ENCODE data around the gene ADGRV1. TPM values are rescaled to one million over a fixed set of nuclear protein-coding genes. Genes with fewer than 3 reads are reported as not detected.

The ADGRV1 gene
- total RNA-seq, 1 donor from 2014 or later, result 7.1 TPM

DNA sequence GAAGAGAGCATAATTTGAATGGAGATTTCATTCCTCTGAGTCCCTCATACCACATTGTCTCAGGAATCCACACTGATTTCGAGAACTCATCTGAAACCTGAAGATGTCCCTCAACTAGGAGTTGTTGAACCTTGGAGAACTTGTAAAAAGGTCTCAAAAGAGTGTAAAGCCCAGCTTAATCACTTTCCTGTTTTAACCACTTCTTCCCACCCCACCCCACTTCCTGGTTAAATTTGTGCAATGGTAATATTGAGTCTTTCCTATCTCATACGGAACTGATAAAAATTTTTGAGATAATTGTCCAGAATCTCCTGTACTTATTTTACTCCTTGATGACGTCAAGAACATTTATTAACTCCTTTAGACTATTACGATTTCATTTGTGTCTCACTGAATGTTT, 583.8 kb downstream of the ADGRV1 start:
- no peak for DNase-seq

DNA sequence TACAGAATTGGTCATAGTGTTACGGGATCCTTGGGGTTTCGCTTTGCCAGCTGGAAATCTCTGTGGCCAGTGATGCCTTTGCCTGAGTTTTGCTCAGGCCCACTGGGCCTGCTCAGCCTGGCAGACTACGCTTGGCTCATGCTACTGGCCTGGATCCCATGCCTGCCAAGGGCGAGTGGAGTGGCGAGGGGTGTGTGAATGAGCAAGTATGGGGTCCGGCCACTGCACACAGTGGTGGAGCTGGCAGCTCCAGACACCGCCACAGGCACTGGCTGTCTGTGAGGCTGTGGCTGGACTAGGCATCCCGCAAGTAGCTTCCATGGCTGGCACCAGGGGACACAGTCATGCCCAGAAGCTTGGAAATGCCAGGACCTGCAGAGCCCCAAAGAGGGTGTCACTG, 584.2 kb downstream of the ADGRV1 start:
- no peak for DNase-seq

DNA sequence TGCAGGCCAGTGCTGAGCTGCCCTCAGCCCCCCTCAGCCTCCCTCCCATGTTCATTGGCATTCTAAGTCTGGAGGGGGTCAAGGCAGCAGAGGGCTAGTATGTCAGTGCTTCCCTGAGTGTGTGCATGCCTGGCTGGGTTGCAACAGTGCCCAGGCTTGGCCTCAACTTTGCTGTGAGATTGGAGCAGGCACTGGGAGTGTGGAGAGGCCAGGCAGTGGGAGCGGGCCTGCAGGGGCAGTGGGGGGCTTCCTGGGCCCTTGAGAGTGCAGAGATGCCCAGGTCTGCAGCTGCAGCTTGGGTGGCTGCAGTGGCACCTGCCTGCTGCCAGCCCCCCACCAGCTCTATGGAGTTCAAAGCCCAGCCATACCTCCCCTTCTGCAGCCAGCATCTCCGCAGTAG, 585.2 kb downstream of the ADGRV1 start:
- no peak for DNase-seq

DNA sequence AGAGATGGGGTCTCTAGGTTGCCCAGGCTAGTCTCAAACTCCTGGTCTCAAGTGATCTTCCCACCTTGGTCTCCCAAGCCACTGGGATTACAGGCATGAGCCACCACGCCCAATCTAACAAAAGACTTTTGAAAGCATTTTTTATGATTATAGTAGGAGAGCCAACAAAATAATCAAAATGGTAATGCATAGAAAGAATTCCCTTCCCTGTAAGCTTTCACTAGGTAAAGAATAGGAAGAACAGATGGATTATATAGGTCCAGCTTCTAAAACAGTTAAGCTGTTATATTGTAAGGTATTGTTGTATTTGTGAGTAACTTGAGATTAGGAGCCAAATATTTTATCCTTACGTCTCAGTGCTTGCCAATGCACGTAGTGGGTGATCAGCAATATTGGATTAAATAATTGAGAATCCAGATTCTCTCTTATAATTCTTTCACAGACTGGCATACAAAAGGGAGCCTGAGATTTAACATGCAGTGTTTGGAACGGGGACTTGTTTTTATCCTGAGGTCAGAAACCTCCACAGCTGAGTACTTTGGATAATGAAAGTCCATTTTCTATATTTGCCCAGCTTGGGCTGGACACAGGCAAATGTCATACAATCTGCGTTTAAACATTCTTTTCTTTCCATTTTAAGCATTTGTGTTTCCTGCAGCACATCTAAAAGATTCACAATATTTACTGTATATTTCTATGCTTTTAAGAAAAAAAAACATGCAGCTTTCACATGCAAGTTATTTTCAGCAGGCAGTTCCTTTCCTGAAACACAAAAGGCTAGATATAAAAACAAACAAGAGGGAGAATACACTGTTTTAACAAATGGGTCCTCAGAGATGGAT, 586.1 kb downstream of the ADGRV1 start:
- no peak for DNase-seq

DNA sequence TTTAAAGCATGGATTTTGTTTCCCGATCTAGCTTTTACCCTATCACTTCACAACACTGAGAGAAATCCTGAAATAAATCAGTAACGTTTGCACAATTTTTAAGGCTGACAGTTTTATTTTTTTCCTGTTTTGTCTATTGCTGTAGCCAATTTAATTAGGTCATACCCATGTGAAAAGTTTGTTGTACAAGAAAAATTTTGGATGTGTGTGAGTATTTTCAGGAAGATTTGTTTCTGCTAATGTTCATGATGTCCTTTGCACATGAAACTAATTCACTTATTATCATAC, 586.7 kb downstream of the ADGRV1 start:
- DNase-seq, result no peak

DNA sequence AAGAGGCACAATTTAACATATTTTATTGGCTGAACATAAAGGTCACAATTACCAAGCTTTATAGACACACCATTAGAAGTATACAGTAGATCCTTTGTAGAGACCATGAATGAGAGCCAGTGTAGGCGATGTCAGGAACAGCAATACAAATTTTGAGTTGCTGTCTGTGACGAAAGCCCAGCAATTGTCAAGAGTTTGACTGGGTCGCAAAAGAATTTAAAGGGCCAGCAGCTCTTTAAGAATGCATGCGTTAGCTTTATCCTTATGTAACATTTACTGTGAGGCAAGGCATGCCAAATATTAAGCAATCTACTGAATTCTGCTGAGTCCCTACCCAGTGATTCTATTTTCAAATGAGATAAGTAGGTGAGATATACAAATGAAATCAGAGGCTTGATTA, 587.6 kb downstream of the ADGRV1 start:
- no peak for DNase-seq

DNA sequence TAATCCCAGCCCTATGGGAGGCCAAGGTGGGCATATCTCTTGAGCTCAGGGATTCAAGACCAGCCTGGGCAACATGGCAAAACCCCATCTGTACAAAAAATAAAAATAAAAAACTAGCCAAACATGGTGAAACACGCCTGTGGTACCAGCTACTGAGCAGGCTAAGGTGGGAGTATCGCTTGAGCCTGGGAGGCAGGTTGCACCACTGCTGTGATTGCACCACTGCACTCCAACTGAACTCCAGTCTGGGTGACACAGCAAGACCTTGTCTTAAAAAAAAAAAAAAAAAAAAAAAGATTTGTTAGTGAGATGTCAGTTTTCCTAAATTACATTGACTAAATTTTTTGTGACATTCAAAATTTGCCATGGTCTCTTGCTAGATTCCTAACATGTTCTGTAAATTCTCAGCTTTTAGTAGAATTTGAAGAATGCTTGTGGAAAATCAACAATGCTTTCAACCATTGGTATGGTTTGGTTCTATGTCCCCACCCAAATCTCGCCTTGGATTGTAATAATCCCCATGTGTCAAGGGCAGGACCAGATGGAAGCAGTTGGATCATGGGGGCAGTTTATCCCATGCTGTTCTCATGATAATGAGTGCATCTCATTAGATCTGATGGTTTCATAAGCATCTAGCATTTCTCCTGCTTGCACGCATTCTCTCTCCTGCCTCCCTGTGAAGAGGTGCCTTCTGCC, 588.5 kb downstream of the ADGRV1 start:
- no peak for DNase-seq

DNA sequence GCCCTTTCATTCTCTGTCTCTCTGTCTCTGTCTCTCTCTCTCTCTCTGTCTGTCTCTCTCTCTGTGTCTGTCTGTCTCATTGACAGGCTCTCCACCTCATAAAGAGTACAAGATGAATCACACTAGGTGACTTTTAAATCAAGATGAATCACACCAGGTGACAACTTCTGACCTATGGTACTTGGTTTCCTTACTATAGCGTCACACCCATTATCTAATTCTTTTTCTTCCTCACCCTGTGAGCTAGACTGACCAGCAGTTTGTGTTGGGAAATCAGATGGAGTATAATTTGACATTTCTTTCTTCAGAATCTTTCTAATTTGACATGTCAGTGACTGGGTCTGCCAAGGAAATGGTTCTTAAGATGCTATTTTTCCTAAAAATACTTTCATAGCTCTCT, 591.6 kb downstream of the ADGRV1 start:
- DNase-seq, result no peak

DNA sequence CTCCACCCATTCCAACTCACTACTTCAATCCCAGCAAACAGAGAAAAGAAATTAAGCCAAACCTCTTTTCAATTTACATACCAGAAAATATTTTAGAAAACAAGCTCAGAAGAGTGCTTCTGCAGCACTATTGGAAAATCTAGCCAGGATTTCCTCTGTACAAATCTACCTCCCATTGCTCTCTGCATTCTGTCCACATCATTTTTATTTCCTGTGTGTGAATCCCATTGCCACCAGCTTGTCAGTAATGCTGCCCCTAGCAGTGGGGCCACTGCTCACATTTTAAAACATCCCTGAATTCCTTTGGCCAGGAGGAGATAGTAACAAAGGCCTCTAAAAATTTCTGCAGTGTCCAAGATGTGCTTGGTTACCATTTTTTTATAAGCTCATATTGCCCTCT, 592.0 kb downstream of the ADGRV1 start:
- no peak for DNase-seq

DNA sequence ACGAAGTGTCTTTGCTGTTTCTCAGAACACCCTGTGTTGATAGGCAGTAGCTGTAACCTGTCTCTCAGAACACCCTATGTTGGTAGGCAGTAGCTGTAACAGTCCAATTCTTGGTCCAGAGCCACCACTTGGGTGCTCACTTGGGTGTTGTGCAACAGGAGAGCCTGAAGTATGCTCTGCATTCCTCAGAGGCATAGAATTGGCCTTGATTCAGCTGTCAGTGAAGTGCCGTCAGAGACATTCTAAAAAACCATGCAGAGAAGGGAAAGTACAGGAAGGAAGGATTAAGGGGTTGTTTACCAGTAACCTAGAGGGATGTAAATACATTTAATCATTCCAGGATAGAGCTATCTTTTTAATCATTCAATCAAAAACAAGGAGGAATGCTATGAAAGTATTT, 593.4 kb downstream of the ADGRV1 start:
- DNase-seq, result peak; percentile 43

DNA sequence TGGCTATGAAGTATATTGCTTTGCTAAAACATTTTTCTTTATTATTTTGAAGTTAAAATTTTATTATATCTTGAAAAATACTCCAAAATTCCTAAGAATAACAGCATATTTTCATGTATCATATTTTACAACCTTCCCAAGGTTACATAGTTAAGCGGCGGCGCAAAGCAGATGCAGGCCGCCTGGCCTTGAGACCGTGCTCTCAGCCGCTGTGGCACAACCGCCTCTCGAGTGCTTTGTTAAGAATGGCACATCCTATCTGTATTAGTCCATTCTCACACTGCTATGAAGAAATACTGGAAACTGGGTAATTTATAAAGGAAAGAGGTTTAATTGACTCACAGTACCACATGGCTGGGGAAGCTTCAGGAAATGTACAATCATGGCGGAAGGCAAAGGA, 595.7 kb downstream of the ADGRV1 start:
- no peak for DNase-seq

DNA sequence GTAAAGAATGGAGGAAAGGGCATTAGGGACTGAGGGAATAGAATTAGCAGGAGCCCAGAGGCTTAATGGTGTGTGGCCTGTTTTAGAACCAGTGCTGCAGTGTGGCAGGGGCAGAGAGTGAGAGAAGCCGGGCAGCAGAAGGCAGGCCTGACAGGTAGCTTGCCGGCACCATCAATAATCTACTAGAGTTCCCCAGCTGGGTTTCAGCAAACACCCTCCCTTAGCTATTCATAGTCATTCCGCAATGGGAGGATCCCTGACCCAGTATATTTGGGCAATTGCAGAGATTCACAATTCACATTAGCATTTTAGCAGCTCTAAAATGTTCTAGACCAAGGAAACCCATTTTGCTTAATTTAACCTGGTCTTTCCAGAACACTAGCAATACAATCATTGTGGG, 596.7 kb downstream of the ADGRV1 start:
- no peak for DNase-seq

DNA sequence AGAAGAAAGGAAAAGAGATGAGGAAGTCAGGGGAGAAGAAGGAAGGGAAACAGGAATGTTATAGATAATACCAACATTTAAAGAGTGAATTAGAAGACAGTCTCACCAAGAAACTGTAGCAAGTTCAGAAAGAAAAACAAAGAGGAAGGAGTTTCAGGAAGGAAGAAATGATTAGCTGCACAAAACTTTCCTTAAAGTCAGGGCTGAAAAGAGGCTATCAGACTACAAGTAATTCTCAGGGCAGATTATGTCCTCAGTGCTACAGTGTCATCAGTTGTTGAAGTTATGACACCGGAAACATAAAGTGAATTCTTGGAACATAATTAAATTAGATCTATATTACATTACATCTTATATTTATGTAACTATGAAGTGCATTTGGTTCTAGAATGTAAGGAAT, 597.6 kb downstream of the ADGRV1 start:
- DNase-seq, result no peak

DNA sequence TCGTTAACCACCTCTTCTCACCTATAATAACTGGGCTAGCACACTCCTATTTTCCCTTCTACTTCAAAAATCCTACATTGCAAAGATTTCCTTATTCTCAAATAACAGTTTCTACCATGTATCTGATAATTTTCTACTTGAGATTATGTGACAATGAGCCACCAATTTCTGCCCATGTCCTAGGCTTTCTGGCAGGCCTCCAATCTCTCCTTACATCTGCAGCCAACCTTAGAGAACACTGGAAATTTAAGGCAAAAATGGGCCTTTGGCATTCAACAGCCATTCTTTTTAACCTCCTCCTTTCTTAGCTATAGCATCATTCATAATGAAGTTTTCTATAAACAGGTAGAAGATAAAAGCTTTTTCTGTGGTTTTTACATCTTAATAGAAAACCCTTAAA, 599.4 kb downstream of the ADGRV1 start:
- DNase-seq, result no peak

DNA sequence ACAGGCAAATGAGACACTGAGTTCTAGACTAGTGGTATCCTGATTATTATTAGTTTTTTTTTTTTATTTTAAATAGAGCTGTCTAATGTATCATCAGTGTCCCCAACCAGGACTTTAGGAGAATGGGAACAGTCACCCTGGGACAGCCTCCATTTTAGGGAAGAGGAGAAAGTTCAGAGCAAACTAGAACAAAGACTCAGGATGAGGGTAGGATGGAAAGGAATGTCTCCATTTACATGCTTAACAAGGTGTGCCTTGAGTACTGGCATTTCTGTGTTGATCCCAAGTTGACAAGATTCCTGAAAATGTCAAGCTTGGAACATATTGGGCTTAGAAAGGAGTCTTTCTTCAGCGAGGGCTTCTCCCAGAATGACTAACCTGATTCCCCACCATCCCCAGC, 601.0 kb downstream of the ADGRV1 start:
- DNase-seq, result no peak

DNA sequence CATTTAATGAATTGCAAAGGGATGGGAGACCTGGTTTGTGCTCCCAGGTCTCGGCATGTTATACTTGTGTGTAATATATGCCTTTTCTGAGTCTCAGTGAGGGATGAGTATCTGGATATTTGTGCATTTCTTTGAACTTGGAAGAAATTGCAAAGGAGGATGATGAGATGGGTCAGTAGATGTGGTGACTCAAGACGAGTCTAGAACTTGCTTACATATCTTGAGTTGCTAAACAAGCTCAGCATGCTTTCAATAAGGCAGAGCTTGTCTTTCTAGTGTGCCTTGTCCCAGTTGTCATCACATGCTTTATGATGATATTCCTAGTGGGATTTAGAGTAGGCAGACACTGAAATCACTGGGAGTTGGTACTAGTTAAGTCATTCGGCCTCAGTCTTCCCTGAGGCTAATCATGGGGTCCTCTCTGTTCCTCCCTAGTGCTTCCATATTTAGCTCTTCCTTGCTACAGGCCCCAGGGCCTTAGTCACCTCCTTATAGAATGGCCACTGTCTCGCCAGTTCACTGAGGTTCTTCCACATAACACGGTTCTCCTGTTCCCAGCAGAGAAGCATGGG, 602.2 kb downstream of the ADGRV1 start:
- DNase-seq, result no peak

DNA sequence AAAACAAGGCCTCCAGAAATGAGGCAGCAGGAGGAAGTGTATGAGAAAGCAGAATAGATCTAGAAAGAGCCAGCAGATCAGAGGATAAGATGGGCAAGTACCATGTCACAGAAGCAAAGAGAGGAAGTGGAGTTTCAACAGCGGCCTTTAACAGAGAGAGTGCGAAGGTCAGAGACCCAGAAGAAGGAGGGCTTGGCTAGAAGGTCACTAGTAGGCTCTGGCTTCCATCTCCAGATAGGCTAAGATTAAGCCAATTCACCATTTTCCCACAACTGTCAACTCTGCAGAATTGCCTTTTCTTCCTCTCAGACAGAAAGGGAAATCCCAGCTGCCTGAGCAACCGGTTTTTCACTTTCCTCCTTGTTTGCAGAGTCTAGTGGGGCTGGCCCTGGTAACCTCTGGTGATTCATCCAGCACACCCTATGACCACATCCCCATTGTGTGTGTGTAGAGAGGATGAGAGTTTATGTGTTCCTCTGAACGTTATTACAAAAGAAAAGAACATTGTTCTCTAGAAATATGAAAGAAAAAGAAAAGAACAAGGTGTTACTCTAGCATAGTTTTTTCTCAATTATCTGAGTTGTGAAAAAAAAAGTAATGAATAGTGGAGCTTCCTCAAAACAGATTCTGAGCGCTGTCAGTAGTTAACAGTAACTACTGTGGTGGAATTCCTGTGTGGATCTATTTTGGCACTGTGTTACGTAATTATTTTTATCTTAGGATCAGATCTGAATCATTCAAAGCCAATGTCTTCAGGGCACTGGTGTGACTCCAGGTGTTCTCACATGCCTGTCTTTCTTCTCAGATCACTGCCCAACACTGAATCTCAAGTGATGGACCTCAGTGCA, 604.2 kb downstream of the ADGRV1 start:
- DNase-seq, result peak; percentile 64

DNA sequence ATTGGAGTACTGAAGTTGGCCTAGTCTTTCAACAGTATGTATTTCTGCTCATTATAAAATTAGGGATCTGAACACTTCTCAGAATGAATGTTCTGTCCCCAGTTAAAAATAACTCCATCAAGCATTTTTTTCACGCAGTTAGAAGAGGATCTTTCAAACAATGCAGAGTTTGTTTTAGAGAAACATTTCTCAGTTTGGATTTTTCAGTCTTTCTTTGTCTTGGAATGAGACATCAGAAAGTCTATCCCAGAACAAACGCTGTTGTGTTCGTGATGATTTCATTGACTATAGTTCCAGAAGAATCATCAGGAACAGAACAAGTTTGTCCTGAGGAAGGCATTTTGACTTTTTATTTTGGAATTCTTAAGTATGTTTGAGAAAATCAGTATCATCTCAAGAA, 605.8 kb downstream of the ADGRV1 start:
- DNase-seq, result no peak

DNA sequence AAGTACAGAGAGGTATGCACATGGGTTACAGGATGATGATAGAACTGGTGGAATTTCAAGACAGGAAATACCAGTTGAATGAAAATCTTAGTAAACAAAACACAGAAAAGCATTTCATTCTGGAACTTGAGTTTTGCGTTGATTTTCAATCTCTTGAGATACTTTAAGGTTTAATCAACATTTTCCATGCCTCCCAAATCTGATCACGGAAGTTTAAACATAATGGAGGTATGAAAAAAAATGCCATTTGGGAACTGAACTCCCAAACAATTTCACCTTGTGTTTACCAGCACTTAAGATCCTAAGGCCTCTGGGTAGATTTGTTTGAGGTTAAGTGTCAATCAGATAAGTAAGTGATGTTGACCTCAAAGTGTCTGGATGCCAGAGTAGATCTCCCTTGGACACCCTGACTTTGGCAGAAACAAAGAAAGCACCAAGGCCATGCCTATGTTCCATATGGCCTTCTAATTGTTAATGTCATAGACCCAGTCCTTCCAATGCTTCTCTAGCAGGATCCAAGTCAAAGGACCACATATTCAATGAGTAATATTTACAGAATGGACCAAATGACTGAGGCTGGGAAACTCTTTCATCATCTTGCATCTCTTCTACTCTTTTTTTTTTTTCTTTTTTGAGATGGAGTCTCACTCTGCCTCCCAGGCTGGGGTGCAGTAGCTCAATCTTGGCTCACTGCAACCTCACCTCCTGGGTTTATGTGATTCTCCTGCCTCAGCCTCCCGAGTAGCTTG, 607.6 kb downstream of the ADGRV1 start:
- DNase-seq, result no peak

DNA sequence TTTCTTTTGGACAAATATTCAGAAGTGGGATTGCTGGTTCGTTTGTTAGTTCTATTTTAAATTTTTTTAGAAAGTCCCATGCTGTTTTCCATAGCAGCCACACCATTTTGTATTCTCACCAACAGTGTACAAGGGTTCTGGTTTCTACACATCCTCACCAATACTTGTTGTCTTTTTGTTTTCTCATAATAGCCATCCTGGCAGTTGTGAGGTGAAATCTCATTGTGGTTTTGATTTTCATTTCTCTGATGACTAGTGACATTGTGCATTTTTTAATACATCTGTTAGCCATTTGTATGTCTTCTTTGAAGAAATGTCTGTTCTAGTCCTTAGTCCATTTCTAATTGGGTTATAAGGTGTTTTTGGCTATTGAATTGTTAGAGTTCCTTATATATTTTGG, 610.3 kb downstream of the ADGRV1 start:
- no peak for DNase-seq

DNA sequence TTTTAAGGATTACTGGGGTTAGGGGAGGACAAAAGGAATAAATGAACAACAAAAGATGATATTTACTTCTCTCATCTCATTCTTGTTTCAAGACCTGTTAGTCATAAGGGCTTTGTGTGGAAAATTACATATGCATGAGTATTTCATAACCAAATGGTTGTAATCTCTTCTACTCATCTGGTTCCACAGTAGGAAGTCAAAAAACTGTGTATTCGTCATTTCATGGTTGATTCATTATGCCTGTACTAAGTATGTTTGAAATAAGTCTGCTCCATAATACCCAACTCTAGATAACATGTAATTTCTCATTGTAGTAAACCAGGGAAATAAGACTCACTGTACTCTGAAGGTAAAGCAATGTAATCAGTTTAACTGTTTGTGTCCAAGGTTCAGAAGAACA, 611.7 kb downstream of the ADGRV1 start:
- no peak for DNase-seq

DNA sequence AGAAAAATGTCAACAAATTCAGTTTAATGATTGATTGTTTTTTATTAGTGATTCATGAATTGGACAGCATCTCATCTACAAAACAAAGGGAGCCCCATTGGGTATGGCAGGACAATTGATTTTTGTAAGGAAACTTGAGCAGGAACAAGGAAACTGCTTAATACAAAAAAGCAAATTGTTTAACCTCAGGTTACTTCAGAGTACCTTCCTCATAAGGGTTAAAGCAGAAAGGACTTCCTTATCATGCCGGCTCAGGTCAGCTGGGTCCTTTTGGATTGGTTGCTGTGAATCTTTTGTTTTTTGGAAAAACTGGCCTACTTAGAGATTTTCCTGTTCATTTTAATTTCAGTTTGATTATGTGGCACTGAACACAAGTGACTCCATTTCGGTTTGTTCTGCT, 612.7 kb downstream of the ADGRV1 start:
- no peak for DNase-seq

Data from tongue (tissue), 2 donors.